Jurkat, Clone E6-1 (cell line): ENCODE measurements around the gene SLC4A3.
"Not testable (repeated sequence)": the region's sequence is repeated elsewhere in the genome, so short reads cannot be mapped to it uniquely, and the experiment has no call there.

ENCODE experiments used
- DNase-seq: peaks from one replicate; pipeline ENCODE4 v3.0.0-alpha.2; 2011; ENCODE audit warnings: low read depth, low spot score
- H3K4me3 ChIP-seq: 2 replicates; pipeline ENCODE4 v1.5.1; 2011; ENCODE audit warnings: mild to moderate bottlenecking, low read length, control low read depth, moderate library complexity

The SLC4A3 gene

DNA sequence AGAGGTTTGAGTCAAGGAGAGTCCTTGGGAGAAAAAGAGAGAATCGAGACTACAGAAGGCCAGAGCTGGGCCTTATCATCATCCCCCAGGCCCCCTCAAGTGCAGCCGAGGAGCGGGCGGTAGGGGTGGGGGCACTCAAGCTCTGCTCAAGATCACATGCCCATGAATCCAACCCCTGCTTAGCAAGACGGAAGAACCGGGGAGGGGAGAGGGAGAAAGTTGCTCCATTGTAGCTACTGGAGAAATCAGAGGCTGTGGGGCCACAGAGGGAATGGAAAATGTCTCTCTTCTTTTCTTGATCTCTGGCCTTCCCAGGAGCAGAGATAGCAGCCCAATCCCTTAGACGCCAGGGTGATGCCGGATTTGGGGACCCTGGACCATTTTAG is 14.6 kb downstream of the SLC4A3 start:
- H3K4me3 ChIP-seq: no peak overlapping the region
- no peak for DNase-seq

DNA sequence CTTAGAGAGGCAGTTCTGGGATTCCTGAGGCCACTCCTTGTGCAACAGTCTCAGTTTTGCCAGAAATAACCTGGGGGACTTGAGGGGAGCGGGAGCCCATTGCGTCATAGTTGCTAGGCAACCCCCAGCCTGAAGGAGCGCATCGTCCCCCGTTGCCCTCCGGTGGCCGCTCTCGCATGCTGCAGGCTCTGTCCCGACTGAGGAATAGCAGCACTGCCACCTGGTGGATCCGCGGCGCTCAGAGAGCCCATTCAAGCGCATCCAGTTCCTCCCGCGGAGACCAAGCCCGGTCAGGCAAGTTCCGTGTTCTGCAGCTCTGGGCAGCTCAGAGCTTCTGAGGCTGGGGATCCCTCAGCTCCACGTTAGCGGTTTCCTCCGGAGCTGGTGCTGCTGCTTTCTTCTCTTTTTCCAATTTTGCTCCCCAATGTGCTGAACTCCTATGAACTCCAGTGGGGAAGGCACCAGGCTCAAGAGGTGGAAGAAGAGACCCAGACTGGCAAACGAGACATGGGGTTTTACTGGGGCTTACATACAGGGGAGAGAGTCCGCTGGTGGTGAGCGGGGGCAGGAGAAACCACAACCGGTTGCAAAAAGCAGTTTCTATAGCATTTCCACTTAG is 15.1 kb downstream of the SLC4A3 start:
- H3K4me3 ChIP-seq: no peak overlapping the region
- DNase-seq: peak; percentile 87

DNA sequence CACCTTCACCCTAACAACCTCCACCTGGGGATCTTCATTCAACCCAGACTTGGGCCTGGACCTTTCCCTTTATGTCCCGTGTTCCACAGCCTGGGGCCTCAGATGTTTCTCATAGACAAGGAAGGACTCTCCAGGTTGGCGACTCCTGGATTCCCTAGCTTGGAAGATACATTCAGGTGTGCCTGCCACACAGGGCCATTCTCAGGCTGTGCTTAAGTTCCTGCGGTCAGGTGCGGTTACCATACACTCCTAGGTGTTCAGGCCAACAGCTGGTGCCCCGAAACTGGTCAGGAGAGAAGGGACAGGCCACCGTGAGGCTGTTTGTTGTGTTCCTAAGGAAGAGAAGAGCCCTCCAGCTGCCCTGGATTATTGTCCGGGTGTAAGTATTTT is 15.6 kb downstream of the SLC4A3 start:
- no peak for DNase-seq
- H3K4me3 ChIP-seq: no peak overlapping the region

DNA sequence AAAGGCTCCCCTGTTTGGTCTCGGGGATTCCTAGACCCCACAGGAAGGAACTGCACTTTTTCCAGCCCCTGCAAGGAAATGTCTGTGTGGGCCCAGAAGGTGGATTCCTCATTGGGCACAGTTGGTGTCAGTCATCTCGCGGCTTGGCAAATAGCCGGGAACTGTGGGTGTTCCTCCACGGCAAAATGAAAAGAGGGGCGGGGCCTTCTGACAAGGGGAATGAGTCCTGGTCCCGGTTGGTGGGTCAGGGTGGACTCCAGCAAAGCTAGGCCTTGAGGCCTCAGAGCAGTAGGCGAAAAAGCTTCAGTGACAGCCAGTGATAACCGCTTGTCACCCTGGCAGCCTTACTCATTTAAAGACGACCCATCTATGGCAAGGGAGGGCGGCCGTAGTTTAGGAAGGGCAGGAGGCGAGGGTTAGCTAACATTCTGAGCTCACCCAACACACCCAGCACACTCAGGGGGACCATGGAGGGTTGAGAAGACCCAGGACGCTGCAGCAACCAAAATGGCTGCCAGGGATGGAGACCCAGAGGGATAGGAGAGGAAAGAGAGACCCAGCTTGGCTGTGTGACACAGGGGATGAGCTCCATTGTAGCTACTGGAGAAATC is 16.5 kb downstream of the SLC4A3 start:
- peak; percentile 19 for DNase-seq
- H3K4me3 ChIP-seq: no peak overlapping the region

DNA sequence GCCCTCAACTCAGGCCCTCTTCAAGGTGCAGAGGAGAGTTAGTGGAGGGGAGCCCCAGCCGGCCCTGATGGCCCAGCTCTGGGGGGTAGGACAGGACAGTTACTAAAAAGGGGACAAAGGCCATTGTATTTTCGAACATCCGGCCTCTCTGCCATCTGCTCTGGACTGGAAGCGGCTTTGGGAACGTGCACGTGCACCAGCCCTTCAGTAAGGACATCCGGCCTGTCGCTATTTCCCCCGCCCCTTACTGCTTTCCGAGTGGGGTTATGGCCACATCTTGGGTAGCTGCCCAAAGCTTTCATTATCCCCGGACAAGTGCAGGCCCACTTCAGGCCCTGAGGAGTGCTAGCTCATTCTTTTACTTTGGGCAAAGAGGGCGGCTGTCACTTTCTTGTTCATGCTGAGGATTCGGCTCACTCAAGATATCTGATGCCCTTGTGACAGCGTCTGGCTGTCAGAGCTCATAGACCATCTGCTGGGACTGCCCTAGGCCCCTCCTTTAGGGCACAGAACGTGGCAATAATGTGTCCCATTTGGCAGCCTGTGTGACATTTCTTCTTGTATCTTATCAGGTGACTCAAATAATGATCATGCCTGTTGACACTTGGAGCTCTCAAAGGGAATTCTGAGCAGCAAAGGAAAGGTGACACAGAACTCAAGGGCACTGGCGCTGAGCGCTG is 17.5 kb downstream of the SLC4A3 start:
- DNase-seq: no peak
- no peak overlapping the region for H3K4me3 ChIP-seq

DNA sequence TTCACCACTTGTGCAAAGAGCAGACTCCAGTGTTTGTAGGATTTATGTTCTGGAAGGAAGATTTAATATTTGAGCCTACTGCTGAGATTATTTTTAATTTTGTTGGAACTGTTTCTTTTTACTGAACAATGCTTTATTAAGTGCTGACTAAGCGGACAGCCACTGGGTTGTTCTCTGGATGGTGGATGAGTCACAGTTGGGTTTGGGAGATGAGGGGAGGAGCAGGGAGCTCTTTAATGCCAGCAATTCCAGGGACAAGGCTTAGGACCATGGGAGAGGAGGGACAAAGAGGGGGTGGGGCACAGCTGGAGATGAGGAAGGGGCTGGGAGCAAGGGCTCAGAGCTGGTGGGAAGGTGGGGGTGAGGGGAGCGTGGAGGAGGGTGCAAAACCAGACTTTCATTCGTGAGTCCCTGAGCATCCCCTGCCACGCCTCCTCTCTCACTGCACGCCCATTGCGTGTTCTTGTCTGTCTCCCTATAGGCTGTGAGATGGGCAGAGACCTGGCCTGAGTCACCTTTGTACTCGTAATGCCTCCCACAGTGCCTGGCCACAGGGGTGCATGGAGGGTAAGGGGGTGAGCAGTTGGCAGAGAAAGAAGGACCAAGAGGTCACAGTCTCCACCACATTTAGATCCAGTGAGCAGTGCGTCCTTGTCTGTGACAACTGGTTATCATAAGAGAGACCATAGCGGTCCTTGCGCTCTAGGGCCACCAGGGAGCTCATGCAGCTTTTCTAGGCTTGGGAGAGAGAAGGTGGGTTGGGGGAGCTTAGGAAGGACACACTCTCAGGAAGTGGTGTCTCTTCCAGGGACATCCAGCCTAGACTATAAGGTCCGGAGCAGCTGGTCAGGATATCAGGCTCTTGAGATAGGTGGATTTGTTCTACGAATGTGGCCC is 18.4 kb downstream of the SLC4A3 start:
- no peak overlapping the region for H3K4me3 ChIP-seq
- DNase-seq: no peak

DNA sequence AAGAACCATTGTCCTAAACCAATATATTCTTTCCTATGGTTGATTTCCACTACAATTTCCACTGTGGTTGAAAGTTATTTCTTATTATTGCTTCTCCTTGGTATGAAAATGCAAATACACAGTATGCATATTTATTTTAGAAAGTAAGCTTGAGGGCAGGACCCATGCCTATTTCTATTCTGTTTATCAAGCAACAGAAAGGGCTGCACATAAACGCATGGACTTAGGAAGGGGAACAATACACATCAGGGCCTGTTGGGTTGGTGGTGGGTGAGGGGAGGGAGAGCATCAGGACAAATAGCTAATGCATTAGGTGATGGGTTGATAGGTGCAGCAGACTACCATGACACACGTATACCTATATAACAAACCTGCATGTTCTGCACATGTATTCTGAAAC is 20.7 kb downstream of the SLC4A3 start:
- no peak overlapping the region for H3K4me3 ChIP-seq
- no peak for DNase-seq

DNA sequence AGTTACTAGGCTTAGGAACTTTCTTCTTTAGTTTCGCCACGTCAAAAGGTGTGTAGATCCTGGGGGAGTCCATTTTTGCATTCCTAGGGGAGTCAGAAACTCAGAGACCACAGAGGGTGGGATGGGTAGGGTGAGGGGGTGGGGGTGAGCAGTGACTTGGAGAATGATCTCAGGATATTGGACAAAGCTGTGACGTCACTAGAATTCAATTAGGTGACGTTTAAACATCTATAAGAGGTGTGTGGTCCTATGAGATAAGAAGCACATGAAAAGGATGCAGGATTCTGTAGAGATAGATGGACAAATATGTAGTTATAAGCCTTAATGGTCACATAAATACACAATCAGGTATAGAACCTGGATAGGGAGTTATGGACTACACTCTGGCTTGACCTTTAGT is 21.5 kb downstream of the SLC4A3 start:
- no peak for DNase-seq
- H3K4me3 ChIP-seq: no peak overlapping the region

DNA sequence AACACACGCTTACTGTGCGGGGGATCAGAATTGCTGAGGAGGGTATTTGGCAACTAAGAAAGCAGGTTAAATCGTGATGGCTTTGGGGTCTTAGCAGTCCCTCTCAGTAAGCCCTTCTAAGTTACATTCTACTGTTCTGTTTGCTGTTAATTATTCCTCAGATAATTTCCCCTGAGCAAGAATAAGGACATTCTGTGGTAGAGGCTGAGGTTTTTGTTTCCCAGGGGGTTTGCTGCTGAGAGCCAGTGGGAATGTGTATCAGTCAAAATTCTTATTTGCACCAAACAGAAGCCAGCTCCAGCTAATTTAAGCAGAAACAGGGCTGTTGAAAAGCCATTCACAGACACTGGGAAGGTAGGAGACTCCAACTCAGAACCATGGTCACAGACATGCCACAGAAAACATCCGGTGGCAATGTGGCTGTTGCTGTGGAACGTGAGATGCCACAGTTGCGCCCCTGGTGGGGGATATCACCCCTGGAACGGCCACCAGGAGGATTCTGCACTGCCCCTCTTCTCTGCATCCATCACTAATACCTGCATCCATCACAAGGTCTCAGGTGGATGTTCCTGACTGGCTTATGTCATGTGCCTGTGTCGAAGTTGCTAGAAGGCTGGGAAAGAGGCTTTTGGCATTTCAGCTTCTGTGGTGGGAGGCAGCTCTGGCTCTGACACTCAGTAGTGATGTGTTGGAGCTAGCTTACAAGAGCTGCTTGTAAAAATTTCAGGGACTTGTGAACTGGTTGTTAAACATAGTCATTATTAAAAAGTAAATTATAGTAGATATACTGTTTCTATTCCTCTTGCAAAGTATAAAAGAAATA is 23.2 kb downstream of the SLC4A3 start:
- H3K4me3 ChIP-seq: no peak overlapping the region
- DNase-seq: no peak

DNA sequence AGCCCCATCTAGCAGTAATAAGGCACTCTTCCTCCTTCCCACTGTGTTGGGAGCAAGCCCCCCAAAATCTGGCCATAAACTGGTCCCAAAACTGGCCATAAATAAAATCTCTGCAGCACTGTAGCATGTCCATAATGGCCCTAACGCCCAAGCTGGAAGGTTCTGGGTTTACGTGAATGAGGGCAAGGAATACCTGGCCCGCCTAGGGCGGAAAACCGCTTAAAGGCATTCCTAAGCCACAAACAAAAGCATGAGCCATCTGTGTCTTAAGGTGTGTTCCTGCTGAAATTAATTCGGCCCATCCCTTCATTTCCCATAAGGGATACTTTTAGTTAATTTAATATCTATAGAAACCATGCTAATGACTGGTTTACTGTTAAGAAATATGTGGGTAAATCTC is 24.2 kb downstream of the SLC4A3 start:
- H3K4me3 ChIP-seq, DNase-seq: not testable (repeated sequence)

DNA sequence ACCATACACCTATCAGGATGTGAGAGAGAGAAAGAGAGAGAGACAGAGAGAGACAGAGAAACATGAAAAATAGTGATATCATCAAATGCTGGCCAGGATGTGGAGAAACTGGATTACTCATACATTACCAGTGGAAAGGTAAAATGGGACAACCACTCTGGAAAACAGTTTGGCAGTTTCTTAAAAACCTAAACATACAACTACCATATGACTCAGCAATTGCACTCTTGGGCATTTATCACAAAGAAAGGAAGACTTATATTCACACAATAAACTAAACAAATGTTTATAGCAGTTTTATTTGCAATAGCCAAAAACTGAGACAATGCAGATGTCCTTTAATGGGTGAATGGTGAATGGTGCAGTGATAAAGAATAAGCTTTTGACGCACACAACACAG is 29.1 kb downstream of the SLC4A3 start:
- no peak overlapping the region for H3K4me3 ChIP-seq
- DNase-seq: no peak

DNA sequence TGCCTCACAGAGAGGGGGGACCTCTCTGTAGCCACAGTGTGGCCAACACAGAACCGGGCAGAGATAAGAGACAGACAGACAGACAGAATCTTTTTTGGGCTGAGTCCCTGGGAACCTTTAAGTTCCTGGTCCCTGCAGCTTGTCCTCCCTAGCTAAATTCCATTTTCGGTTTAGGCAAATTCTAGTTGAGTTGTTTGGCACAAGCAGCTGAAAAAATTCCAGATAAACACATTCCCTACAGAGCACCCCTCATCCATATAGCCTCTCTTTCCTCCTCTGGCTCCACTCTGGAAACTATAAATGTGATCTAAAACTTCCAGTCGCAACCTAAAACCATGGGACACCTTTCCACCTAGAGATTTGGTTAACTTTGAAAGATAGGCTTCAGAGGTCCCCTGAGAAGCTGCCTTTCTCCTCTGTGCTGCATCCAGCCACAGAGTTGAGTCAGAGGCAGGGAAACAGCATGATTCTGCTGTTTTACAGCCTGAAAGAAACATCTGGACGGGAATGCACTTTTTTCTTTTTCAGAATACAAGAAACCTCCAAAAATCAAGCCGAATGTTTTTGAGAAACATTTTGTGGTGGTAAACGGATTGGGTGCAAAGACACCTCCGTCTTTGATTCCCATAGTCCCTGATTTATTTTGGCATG is 30.9 kb downstream of the SLC4A3 start:
- DNase-seq: no peak

DNA sequence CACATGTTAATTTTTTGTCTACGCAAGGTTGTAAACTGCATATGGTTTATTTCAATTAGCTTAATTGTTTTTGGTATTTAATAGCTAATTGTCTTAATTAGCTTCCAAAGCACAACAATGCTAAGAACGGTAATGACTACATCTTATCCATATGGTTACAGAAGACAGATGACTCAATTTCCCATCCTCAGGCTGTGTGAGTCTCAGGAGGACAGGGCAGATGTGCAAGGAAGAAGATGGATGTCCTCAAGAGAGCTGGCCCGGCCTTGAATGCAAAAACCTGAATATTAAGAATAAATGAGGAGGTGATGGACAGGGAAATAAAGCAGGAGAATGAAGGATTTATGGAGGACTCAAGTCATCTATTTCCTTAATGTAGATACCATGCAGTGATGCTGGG is 31.4 kb downstream of the SLC4A3 start:
- no peak for DNase-seq
- H3K4me3 ChIP-seq: no peak overlapping the region

More for the DNA sequence above, 30.9 kb downstream of the SLC4A3 start:
- H3K4me3 ChIP-seq: no peak overlapping the region

DNA sequence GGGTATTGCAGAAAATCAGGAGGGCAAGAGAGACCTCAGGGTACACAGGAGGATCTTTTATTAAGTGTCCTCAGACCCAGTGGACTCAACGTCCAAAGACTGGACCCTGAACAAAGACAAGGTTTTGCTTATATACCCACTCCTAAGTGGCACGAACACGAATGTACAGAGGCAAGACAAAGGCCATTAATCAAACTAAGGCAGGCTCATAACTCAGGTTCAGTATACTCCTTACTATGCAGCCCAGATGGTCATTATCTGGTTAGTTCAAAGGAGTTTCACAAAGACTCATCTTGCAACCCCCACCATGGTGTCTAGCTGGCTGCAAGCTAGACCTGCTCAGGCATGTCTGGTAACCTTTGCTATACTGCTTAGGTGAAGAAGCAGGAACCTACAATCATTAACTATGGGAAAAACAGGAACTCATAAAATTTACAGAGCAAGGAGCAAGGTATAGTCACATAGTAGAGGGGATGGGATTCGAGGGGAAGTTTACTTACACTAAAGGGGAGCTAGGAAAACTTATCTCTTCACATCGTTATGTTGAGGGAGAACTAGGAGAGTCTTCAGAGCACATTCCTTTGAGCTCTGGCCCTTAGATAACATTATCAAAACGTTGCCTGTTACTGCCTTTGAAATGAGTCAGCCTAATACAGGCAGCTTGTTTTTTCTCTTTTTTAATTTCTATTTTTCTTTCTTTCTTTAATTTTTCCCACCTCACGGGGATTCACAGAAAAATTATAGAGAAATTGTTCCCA is 33.9 kb downstream of the SLC4A3 start:
- DNase-seq: no peak
- H3K4me3 ChIP-seq: no peak overlapping the region

DNA sequence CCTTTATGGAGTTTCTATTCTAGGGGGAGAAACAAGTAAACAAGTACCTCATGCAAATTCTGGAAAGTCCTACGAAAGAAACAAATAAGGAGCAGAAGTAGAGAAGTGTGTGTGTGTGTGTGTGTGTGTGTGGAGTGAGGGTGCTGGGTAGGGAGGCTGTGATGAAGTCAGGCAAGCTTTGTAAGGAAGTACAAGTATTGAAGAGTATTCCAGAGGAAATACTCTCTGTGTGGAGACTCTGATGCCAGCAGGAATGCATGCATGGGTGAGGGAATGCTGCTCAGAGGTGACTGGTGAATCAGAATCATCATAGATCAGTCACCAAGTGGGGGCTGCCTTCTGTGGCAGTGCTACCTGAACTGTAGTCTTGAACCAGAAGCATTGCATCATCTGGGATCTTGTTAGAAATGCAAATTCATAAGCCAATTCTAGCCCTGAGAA is 34.5 kb downstream of the SLC4A3 start:
- H3K4me3 ChIP-seq: no peak overlapping the region
- no peak for DNase-seq

DNA sequence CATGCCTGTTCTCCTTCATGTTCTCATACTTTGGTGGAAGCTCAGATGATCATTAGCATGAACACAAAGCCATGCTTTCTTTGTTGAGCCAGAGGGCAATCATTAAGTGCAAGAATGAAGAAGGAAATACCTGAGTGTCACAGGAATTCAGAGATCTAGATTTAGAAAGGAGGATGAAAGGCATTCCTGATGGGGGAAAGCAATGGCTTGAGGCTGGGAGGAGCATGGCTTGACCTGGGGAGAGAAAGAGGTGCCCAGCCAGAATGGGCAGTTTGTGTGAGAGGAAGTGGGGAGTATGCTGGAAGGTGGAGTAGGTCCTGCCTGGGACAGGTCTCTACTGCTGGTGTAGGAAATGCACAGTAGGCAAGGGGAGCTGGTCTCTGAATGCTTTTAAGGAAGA is 35.1 kb downstream of the SLC4A3 start:
- H3K4me3 ChIP-seq: no peak overlapping the region

DNA sequence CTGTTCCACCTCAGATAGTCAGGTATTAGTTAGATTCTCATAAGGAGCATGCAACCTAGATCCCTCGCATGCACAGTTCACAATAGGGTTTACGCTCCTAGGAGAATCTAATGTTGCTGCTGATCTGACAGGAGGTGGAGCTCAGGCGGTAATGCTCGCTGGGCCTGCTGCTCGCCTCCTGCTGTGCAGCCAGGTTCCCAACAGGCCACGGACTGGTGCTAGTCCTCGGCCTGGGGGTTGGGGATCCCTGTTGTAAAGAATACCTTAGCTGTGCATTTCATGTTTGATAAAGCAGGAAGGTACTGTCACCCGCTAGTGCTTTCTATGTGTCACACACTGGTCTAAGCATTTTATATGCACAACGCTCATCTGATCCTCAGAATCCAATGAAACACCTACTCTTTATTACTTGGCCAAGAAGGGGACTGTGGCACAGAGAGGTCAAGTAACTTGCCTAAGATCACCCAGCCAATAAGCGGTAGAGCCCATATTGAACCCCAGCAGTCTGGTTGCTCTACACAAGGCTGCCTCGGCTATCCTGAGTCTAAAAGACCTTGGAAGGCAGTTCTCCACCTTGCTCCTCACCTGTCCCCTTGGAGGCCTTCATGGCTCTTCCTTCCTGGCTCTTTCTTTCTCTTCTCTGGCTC is 35.8 kb downstream of the SLC4A3 start:
- DNase-seq: no peak
- no peak overlapping the region for H3K4me3 ChIP-seq

More for the DNA sequence above, 35.1 kb downstream of the SLC4A3 start:
- DNase-seq: no peak
